HG02588 (cell line): ENCODE results near the gene CRB2.

Experiments
- ATAC-seq: cut with Tn5 transposase; IDR thresholded peaks from one replicate; pipeline ENCODE4 v1.9.1; 2021; ENCODE audit warnings: mild to moderate bottlenecking, moderate library complexity; ENCODE audit not compliant: unreplicated experiment

CRB2 gene

GRCh38 chr9:123377211-123377971 lies 21.4 kb downstream of the CRB2 start:
- no peak for ATAC-seq

GRCh38 chr9:123378025-123378424 lies 22.0 kb downstream of the CRB2 start:
- ATAC-seq, result no peak

DNA sequence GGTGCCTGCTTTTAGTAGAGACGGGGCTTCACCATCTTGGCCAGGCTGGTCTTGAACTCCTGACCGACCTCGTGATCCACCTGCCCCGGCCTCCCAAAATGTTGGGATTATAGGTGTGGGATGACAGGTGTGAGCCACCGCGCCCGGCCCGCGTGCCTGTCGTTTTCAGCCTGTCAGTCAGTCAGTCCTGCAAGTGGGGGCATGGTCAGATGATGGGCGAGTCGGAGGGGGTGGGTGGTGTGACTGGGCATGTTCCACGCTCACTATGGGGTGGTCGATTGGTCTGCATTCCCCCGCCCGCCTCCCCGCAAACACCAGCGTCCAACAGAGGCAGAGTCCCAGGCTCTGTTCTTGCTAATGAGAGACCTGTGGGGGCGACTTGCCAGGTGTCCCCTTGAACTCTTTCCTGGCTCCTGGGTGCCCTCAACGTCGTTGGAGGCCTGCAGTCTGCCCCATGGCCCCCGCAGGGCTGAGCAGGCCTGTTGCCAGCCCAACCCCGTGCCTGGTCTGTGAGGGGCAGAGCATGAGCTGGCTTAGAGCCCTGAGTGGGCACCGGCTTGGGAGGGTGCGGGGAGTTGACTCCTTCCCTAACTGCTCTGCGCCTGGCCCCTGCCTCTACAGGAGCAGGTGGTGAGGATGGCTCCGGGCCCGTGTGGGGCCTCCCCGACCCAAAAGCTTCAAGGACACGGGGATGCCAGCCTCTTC lies 23.1 kb downstream of the CRB2 start:
- ATAC-seq, result no peak

GRCh38 chr9:123380852-123381705 lies 25.1 kb downstream of the CRB2 start:
- no peak for ATAC-seq

GRCh38 chr9:123382653-123383511 lies 26.9 kb downstream of the CRB2 start:
- no peak for ATAC-seq

DNA sequence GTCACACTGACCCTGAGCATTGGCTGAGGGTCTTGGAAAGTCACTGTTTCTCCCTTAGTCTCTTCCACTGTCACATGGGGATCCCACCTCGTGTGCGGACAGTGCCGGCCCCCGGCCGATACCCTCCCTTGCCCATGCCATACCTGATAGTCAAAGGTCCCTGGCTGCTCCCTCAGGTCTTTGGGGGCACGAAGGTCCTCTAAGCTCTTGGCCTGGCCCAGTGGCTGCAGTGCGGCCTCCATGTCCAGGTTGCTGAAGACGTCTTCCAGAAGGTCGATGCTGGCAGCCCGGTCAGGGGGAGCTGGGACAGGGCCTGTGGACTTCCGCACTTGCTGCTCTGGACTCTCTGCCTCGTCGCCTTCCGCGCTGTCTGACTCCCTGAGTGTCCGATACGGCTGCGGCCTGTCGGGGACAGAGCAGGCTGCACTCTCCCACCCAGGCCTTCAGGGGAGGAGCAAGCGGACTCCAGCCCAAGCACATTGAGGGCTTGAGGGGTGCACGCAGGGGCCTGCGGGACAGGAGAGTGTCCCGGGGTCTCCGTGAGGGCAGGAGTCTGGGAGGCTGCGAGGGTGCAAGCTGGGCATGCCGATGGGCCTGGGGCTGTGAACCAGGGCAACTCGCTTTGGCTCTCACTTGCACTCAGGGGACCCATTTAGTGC lies 27.6 kb downstream of the CRB2 start:
- no peak for ATAC-seq

DNA sequence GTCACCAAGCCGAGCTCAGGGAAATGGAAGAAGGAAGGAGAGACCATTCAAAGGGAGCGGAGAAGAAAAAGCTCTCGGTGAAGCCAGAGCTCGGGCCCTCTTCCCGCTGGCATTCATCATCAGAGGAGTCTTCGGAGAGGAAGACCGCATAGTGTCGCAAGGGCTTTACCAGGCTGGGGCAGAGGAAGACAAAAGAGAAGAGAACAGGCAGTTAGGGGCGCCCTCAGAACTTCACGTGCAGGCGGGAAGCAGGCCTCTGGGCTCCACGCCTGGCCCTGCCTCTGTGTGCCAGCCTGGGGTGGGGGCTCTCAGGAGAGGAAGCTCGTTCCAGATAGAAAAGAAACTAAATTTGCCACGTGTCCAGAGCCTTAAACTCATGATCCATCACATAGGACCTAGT lies 31.7 kb downstream of the CRB2 start:
- no peak for ATAC-seq

GRCh38 chr9:123389070-123389469 lies 33.1 kb downstream of the CRB2 start:
- ATAC-seq, result no peak

DNA sequence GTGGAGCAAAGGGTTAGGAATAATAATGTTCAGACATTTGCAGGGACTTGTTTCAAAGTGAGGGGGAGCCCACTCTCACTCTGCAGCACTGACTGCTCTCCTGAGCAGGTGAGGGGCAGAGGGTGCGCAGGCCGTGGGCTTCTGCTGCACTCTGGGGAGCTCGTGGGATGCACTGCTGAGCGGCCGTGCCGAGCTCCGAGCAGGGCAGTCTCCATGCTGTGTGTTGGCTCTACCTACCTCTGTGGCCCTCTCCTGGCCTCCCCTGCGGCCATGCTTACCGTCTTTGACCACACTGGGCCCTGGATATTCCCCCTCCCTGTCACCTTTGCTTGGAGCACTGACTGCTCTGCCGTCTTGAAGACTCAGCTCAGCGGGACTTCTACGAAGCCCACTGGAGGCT lies 33.7 kb downstream of the CRB2 start:
- no peak for ATAC-seq

- no peak for ATAC-seq
Observed at GRCh38 chr9:123390337-123391135, 34.5 kb downstream of the CRB2 start.

- ATAC-seq, result no peak
Observed at GRCh38 chr9:123391233-123391632, 35.2 kb downstream of the CRB2 start.

- no peak for ATAC-seq
Observed at GRCh38 chr9:123391946-123392345, 35.9 kb downstream of the CRB2 start.

DNA sequence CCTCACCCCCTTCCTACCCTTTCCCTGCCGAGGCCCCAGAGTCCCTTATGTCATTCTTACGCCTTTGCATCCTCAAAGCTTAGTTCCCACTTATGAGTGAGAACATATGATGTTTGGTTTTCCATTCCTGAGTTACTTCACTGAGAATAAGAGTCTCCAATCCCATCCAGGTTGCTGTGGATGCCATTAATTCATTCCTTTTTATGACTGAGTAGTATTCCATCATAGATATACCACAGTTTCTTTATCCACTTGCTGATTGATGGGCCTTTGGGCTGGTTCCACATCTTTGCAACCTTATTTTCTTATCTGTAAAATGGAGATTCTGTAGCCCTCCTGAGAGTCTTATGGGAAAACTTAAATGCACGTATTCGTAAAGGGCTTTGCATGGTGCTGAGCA lies 36.8 kb downstream of the CRB2 start:
- no peak for ATAC-seq

DNA sequence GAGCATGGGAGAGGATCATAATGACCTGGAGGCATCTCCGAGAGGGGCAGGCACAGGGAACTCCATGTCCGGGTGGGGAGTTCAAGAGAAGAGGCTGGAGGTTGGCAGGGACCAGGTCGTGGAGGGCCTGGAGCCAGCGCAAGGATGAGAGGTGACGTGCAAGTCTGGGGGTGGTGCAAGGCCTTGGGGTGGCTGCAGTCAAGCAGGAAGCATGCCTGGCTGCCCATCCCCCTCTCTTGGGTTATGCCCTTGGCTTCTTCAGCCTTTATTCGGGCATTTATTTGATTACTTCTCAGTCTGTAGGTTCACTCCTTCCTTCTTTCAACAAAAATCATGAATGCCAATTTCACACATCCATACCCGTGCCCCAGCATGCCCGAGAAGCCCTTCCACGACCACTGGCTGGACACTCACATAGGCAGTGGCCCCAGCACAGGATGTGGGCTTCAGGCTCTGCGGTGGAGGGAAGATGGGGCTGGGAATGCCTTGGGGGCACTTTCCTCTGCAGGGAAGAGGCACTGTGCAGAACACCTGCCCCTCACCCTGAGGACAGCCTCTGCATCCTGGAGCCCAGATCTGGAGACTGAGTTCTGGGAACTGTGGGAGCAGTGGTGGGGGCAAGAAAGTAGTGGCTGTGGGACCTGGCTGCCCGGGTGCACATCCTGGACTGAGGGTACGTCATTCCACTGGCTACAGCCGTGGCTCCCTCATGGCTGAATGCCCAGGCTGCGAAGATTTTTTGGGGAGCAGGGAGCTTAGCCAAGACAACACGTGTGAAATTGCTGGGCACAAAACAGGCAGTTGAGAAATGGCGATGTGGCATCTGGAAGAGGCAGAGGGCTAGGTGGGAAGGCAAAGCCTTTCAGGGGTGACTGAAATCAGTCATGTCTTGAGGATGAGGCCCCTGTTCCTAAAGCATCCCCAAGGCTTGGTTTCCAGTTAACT lies 38.6 kb downstream of the CRB2 start:
- no peak for ATAC-seq

- no peak for ATAC-seq
Observed at GRCh38 chr9:123395276-123395688, 39.3 kb downstream of the CRB2 start.

- ATAC-seq, result no peak
Observed at GRCh38 chr9:123395689-123396511, 39.9 kb downstream of the CRB2 start.

- no peak for ATAC-seq
Observed at GRCh38 chr9:123397975-123398374, 42.0 kb downstream of the CRB2 start.
